Measurements from ENCODE around the gene COPE.

DNA sequence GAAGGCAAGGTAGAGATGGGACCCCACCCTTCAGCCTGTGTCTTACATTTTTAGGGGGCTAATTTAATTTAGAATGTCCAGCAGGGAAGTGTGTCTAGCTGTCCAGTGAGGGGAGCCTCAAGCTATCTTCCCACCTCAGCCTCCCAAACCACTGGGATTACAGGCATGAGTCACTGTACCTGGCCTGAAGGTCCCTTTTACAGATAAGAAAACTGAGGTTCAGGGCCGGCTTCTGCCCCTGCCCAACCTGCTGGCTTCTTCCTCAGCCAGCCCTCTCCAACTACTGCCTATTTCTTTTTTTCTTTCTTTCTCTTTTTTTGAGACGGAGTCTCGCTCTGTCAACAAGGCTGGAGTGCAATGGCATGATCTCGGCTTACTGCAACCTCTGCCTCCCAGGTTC is 41.2 kb upstream of the COPE start:
- TF ChIP-seq CTCF (IDR thresholded peaks at IDR 0.05) (no peak), EZH2 (IDR thresholded peaks at IDR 0.05) (no peak), EZH2phosphoT487 (IDR thresholded peaks at IDR 0.05) (no peak)

Measured in neural progenitor cell (in vitro differentiated cells).